Endothelial cell of umbilical vein (primary cell): ENCODE measurements around the gene APOM. TPM values are rescaled to one million over a fixed set of nuclear protein-coding genes. Genes with fewer than 3 reads are reported as not detected.
A peak's percentile ranks its signal among the peaks of the same experiment; 100 is the strongest.

Source experiments
- BruUV-seq: library from RNA; stranded (reverse); fragments of 400-500 nt; replicated peaks from 2 replicates; lab custom pipeline; 2021; lab: Mats Ljungman, UMichigan
- CTCF ChIA-PET: fragments of 300-600, 350-600 bp; sonication (Branson Sonifier 250); formaldehyde crosslinking; loops from one replicate; lab custom pipeline; 2021; ENCODE audit warnings: antibody characterized with exemption, inconsistent platforms; lab: Charles Lee
- POLR2A ChIA-PET: fragments of 300-600, 350-600 bp; sonication (Branson Sonifier 250); formaldehyde crosslinking; loops from one replicate; lab custom pipeline; 2021; ENCODE audit warnings: antibody characterized with exemption, inconsistent platforms; lab: Charles Lee
- DNase-seq: peaks from one replicate; pipeline ENCODE4 v3.0.0-alpha.2; 2011; ENCODE audit warnings: low read depth, low spot score
- FAIRE-seq: peaks from 2 replicates; lab custom pipeline; 2011; peaks lifted over from hg19 to GRCh38; lab: Jason Lieb, UNC
- H2AFZ ChIP-seq: 2 replicates; pipeline ENCODE4 v1.6.0; 2012; ENCODE audit warnings: low read depth, low read length, control low read depth, inconsistent platforms
- H3K27ac ChIP-seq: 2 replicates; pipeline ENCODE4 v1.5.1; 2011; ENCODE audit warnings: low read depth, mild to moderate bottlenecking, control low read depth, low read length, moderate library complexity; ENCODE audit not compliant: insufficient read depth
- H3K27me3 ChIP-seq, 2 experiments: 2 replicates each; pipeline versions ENCODE4 v1.6.0 to v1.6.1; 2011; ENCODE audit warnings: low read length in 2 of 2, mixed read lengths in 1 of 2; ENCODE audit not compliant: control insufficient read depth in 2 of 2, insufficient read depth in 2 of 2
- H3K36me3 ChIP-seq, 2 experiments: 2 replicates in 1 of 2; 3 replicates in 1 of 2; pipeline ENCODE4 v1.5.1; 2011; ENCODE audit warnings: low read length in 2 of 2, mild to moderate bottlenecking in 1 of 2, moderate library complexity in 1 of 2; ENCODE audit not compliant: control insufficient read depth in 2 of 2, insufficient read depth in 2 of 2; ENCODE audit errors: extremely low read depth in 1 of 2
- H3K4me1 ChIP-seq: 3 replicates; pipeline ENCODE4 v1.5.1; 2011; ENCODE audit warnings: mild to moderate bottlenecking, low read length; ENCODE audit not compliant: control insufficient read depth, insufficient read depth; ENCODE audit errors: extremely low read depth
- H3K4me2 ChIP-seq: 2 replicates; pipeline ENCODE4 v1.6.1; 2011; ENCODE audit warnings: low read length, control low read depth, mixed read lengths; ENCODE audit not compliant: insufficient read depth
- H3K4me3 ChIP-seq, 3 experiments: fragments of 200-600 bp in 1 of 3; sonication (generic), shearing (Covaris generic) in 1 of 3; replicated peaks in 1 of 3; 2 replicates each; pipeline ENCODE4 v1.5.1; 2011 to 2016; ENCODE audit warnings: control low read depth in 3 of 3, low read length in 3 of 3, mild to moderate bottlenecking in 2 of 3, inconsistent platforms in 1 of 3, low read depth in 1 of 3, moderate library complexity in 1 of 3; ENCODE audit not compliant: insufficient read depth in 1 of 3
- H3K79me2 ChIP-seq: 2 replicates; pipeline ENCODE4 v1.6.0; 2012; ENCODE audit warnings: low read length, inconsistent platforms; ENCODE audit not compliant: control insufficient read depth, insufficient read depth
- H3K9ac ChIP-seq: replicated peaks from 2 replicates; pipeline ENCODE3; 2011; ENCODE audit warnings: low read length, control low read depth; ENCODE audit not compliant: insufficient read depth; ENCODE audit errors: extremely low read depth
- H3K9me1 ChIP-seq: replicated peaks from 3 replicates; pipeline ENCODE4 v1.6.0; 2011; ENCODE audit warnings: mild to moderate bottlenecking, low read length; ENCODE audit not compliant: control insufficient read depth, insufficient read depth; ENCODE audit errors: extremely low read depth
- H3K9me3 ChIP-seq: replicated peaks from 2 replicates; pipeline ENCODE4 v1.5.1; 2012; ENCODE audit warnings: low read length, inconsistent platforms; ENCODE audit not compliant: control insufficient read depth, insufficient read depth
- H4K20me1 ChIP-seq: replicated peaks from 2 replicates; pipeline ENCODE3; 2011; ENCODE audit warnings: mild to moderate bottlenecking, low read length; ENCODE audit not compliant: control insufficient read depth, insufficient read depth; ENCODE audit errors: extremely low read depth
- CTCF ChIP-seq, 2 donors: IDR thresholded peaks; 1 replicate in 1 of 2; 2 replicates in 1 of 2; pipeline ENCODE4 v1.5.1; 2011; ENCODE audit warnings: low read length in 2 of 2, mild to moderate bottlenecking in 2 of 2, moderate library complexity in 2 of 2, control low read depth in 1 of 2, inconsistent platforms in 1 of 2, low read depth in 1 of 2; ENCODE audit not compliant: insufficient read depth in 1 of 2; ENCODE audit errors: extremely low read depth in 1 of 2
- EZH2 ChIP-seq: IDR thresholded peaks from 2 replicates; pipeline ENCODE4 v1.6.1; 2012; ENCODE audit warnings: borderline replicate concordance, low read depth, mild to moderate bottlenecking, moderate library complexity, low read length, inconsistent platforms; ENCODE audit not compliant: severe bottlenecking
- FOS ChIP-seq: IDR thresholded peaks from 2 replicates; pipeline ENCODE4 v1.6.1; 2011; ENCODE audit warnings: mild to moderate bottlenecking, low read length, moderate library complexity, borderline replicate concordance; ENCODE audit not compliant: insufficient read depth
- GATA2 ChIP-seq: IDR thresholded peaks from 2 replicates; pipeline ENCODE4 v1.7.0; 2011; ENCODE audit warnings: low read depth, mild to moderate bottlenecking, moderate library complexity, mixed read lengths, low read length; ENCODE audit not compliant: insufficient read length, insufficient read depth
- JUN ChIP-seq: IDR thresholded peaks from 2 replicates; pipeline ENCODE4 v1.6.1; 2011; ENCODE audit warnings: borderline replicate concordance, low read depth; ENCODE audit not compliant: insufficient read length, insufficient read depth
- MAX ChIP-seq: IDR thresholded peaks from 2 replicates; pipeline ENCODE4 v1.6.1; 2011; ENCODE audit not compliant: insufficient read depth, insufficient read length
- MYC ChIP-seq: IDR thresholded peaks from one replicate; pipeline ENCODE4 v1.6.1; 2011; ENCODE audit warnings: mild to moderate bottlenecking, low read depth, low read length
- POLR2A ChIP-seq: IDR thresholded peaks from 2 replicates; pipeline ENCODE4 v1.6.1; 2012; ENCODE audit warnings: low read depth, mild to moderate bottlenecking, control low read depth, low read length
- POLR2AphosphoS5 ChIP-seq: IDR thresholded peaks from 2 replicates; pipeline ENCODE4 v1.6.1; 2012; ENCODE audit warnings: low read depth, mild to moderate bottlenecking, control low read depth, low read length, moderate library complexity; ENCODE audit not compliant: insufficient read depth
- dilution Hi-C: fragments of 300-500 bp; cut with MboI; formaldehyde crosslinking; loops from one replicate; pipeline ENCODE4 v1.15.0; 2019; ENCODE audit warnings: low sequenced_read_pairs; ENCODE audit not compliant: extremely low pct_ligation_motif_present
- intact Hi-C: fragments of 100-400 bp; cut with micrococcal nuclease; formaldehyde crosslinking; loops from one replicate; pipeline ENCODE4 v1.10.0; 2022
- polyA plus RNA-seq, 4 experiments: library from polyadenylated mRNA; depleted of rRNA in 3 of 4; stranded (reverse) in 3 of 4; unstranded in 1 of 4; fragments of >200 nt; gene quantifications; 2 replicates each; pipeline versions ENCODE4 v1.2.1 to v1.2.3, GENCODE V29; 2011 to 2012; ENCODE audit warnings: missing spikeins in 1 of 4
- total RNA-seq: library from RNA; stranded (reverse); gene quantifications from 2 replicates; pipeline ENCODE4 v1.2.3, GENCODE V29; 2021

Gene APOM
- total and polyA plus RNA-seq, 2 donors (not counting 3 experiments of a cell fraction or from before 2014, with no cell fraction given) = 2.5 TPM; not detected in 1

GRCh38 chr6:31639449-31639861, 16.2 kb upstream of the APOM start:
- Histone ChIP-seq H3K4me1 (no peaks in the 10 kb centered on the region), H3K27ac (no peak overlapping the region)

DNA sequence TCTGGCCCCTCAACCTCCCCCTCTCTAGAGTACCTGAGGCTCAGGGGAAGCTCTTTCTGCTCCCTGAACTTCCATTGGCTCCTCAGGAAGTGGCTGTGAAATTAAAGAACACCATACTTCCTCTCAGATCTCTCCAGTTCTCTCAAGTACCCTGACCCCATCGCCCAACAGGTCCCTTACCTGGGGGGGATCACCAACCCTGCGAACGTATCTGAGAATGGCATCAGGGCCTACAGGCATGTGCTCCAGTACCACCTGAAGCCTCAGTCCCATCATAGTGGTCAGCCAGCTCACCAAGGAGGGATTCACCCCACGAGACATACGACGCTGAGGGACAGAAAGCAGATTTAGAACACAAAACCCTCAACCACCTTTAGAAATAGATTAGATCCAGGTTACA, 15.1 kb upstream of the APOM start:
- dilution Hi-C loops = no loop called here
- H3K27me3 ChIP-seq = no peaks in the 10 kb centered on the region
- H3K27ac ChIP-seq = no peak overlapping the region
- FAIRE-seq = no peak
- no peak for DNase-seq
- intact Hi-C loops = no loop called here
- peaks cover 34 to 71% of the 10 kb centered on the region in 2 experiments for H3K36me3 ChIP-seq
- no peaks in the 10 kb centered on the region for H4K20me1 ChIP-seq
- no peaks in the 10 kb centered on the region for H3K79me2 ChIP-seq
- no peak overlapping the region for H3K4me3 ChIP-seq
- H3K9me3 ChIP-seq = no peaks in the 10 kb centered on the region
- no peaks in the 10 kb centered on the region for H3K9me1 ChIP-seq
- no peaks in the 10 kb centered on the region for H3K4me1 ChIP-seq
- TF ChIP-seq MAX (no peak), FOS (no peak), GATA2 (no peak), JUN (no peak), CTCF (IDR thresholded peaks at IDR 0.05; ENCODE audit: extremely low read depth in 1 of 2, insufficient read depth in 1 of 2, low read depth in 1 of 2, low read length in 2 of 2) (no peak), EZH2 (no peak), MYC (no peak), POLR2AphosphoS5 (no peak), POLR2A (no peak)
- CTCF ChIA-PET = interaction anchor here (1.0 to 2.5 kb wide), 6 partner anchors 11 to 151 kb away, joined by 3 to 8 read pairs (median 4); partner anchors contain the start of gene ATP6V1G2
- POLR2A ChIA-PET = interaction anchor here (0.7 to 2.2 kb wide), 2 partner anchors 11 to 105 kb away, joined by 3 to 10 read pairs; partner anchors contain the start of gene BAG6
- no peak overlapping the region for H3K4me2 ChIP-seq
- TSS peak; percentile 61 for BruUV-seq
- no peak overlapping the region for H3K9ac ChIP-seq
- H2AFZ ChIP-seq = no peak overlapping the region

More at GRCh38 chr6:31639449-31639861, 16.2 kb upstream of the APOM start:
- no peak overlapping the region for H3K4me2 ChIP-seq
- TF ChIP-seq EZH2 = no peak
- H3K9me3 ChIP-seq = no peaks in the 10 kb centered on the region
- no peaks in the 10 kb centered on the region for H3K9me1 ChIP-seq
- no peaks in the 10 kb centered on the region for H3K27me3 ChIP-seq
- H3K9ac ChIP-seq = no peak overlapping the region
- dilution Hi-C loops (no loop called here), intact Hi-C loops (no loop called here)
- DNase-seq (no peak), FAIRE-seq (no peak)
- ChIA-PET POLR2A (interaction anchor here (1.1 to 2.2 kb wide), 3 partner anchors 12 to 188 kb away, joined by 3 to 10 read pairs (median 4); partner anchors contain the start of genes BAG6, GPANK1 and HSPA1B), CTCF (interaction anchor here (1.3 to 2.5 kb wide), 7 partner anchors 12 to 191 kb away, joined by 3 to 10 read pairs (median 4); partner anchors contain the start of genes ATP6V1G2, BAG6 and GPANK1)
- no peaks in the 10 kb centered on the region for H3K79me2 ChIP-seq
- no peaks in the 10 kb centered on the region for H4K20me1 ChIP-seq
- BruUV-seq = no TSS peak
- no peak overlapping the region for H2AFZ ChIP-seq
- peaks cover 37 to 72% of the 10 kb centered on the region in 2 experiments for H3K36me3 ChIP-seq
- H3K4me3 ChIP-seq = no peak overlapping the region
